Measurements from ENCODE around the gene PTPRN2. TPM values are rescaled to one million over a fixed set of nuclear protein-coding genes. Genes with fewer than 3 reads are reported as not detected.
"Not testable (repeated sequence)": the region's sequence is repeated elsewhere in the genome, so short reads cannot be mapped to it uniquely, and the experiment has no call there.

Gene PTPRN2
- total RNA-seq, 2 donors from 2014 or later: 26.1 to 55.5 TPM

- Histone ChIP-seq H3K9me3 (no peaks in the 10 kb centered on the region), H3K4me1 (replicated peaks) (no peaks in the 10 kb centered on the region), H3K36me3 (no peaks in the 10 kb centered on the region), H3K4me3 (no peak overlapping the region), H3K27ac (no peak overlapping the region), H3K27me3 (replicated peaks; ENCODE audit: insufficient read depth) (no peaks in the 10 kb centered on the region)
- TF ChIP-seq POLR2A (IDR thresholded peaks at IDR 0.05) (no peak), POLR2AphosphoS5 (IDR thresholded peaks at IDR 0.05) (no peak), CTCF (IDR thresholded peaks at IDR 0.05) (no peak)
- DNase-seq (ENCODE audit: low spot score): no peak
- 59% methylated on average over 5 of the region's 11 CpGs for WGBS
- intact Hi-C loops (cut with DNase I): loop anchor here (5.0 kb wide), 1 partner anchor 974 kb away; no protein-coding TSS in a partner anchor
Measured at GRCh38 chr7:158406801-158407200, 180.8 kb downstream of the PTPRN2 start.

GRCh38 chr7:158406364-158406763 lies 181.3 kb downstream of the PTPRN2 start:
- Histone ChIP-seq H3K9me3 (no peaks in the 10 kb centered on the region), H3K4me3 (no peak overlapping the region), H3K27me3 (replicated peaks; ENCODE audit: insufficient read depth) (no peaks in the 10 kb centered on the region), H3K36me3 (no peaks in the 10 kb centered on the region), H3K27ac (no peak overlapping the region), H3K4me1 (replicated peaks) (no peaks in the 10 kb centered on the region)
- intact Hi-C loops (cut with DNase I): loop anchor here (5.0 kb wide), 1 partner anchor 974 kb away; no protein-coding TSS in a partner anchor
- WGBS: 94% methylated on average over 5 of the region's 10 CpGs
- TF ChIP-seq POLR2AphosphoS5 (IDR thresholded peaks at IDR 0.05): no peak
- TF ChIP-seq POLR2A (IDR thresholded peaks at IDR 0.05): no peak
- TF ChIP-seq CTCF (IDR thresholded peaks at IDR 0.05): no peak
- DNase-seq (ENCODE audit: low spot score): no peak

- H3K9me3 ChIP-seq; H3K36me3 ChIP-seq; H3K27me3 ChIP-seq (replicated peaks; ENCODE audit: insufficient read depth); H3K4me3 ChIP-seq; H3K4me1 ChIP-seq (replicated peaks); H3K27ac ChIP-seq; DNase-seq (ENCODE audit: low spot score): not testable (repeated sequence)
- intact Hi-C loops (cut with DNase I): loop anchor here (5.0 kb wide), 1 partner anchor 973 kb away; no protein-coding TSS in a partner anchor
- 93% methylated on average over 21 of the region's 30 CpGs for WGBS
Measured at GRCh38 chr7:158405771-158406170, 181.9 kb downstream of the PTPRN2 start.

GRCh38 chr7:158405324-158405723 lies 182.3 kb downstream of the PTPRN2 start:
- H3K27me3 ChIP-seq (replicated peaks; ENCODE audit: insufficient read depth): no peaks in the 10 kb centered on the region
- TF ChIP-seq POLR2AphosphoS5 (IDR thresholded peaks at IDR 0.05) (no peak), POLR2A (IDR thresholded peaks at IDR 0.05) (no peak), CTCF (IDR thresholded peaks at IDR 0.05) (no peak)

GRCh38 chr7:158404031-158404761 lies 183.4 kb downstream of the PTPRN2 start:
- intact Hi-C loops (cut with DNase I): no loop called here
- TF ChIP-seq POLR2A (IDR thresholded peaks at IDR 0.05): no peak
- H3K27ac ChIP-seq: no peak overlapping the region
- H3K4me1 ChIP-seq (replicated peaks): no peaks in the 10 kb centered on the region
- DNase-seq (ENCODE audit: low spot score): no peak
- H3K9me3 ChIP-seq: no peaks in the 10 kb centered on the region
- H3K4me3 ChIP-seq: no peak overlapping the region
- WGBS: 65% methylated on average over 23 of the region's 23 CpGs
- H3K36me3 ChIP-seq: no peaks in the 10 kb centered on the region
- H3K27me3 ChIP-seq (replicated peaks; ENCODE audit: insufficient read depth): no peaks in the 10 kb centered on the region

More at GRCh38 chr7:158405324-158405723, 182.3 kb downstream of the PTPRN2 start:
- intact Hi-C loops (cut with DNase I): loop anchor here (5.0 kb wide), 1 partner anchor 973 kb away; no protein-coding TSS in a partner anchor
- Histone ChIP-seq H3K4me1 (replicated peaks) (no peaks in the 10 kb centered on the region), H3K9me3 (no peaks in the 10 kb centered on the region), H3K36me3 (no peaks in the 10 kb centered on the region), H3K4me3 (no peak overlapping the region), H3K27ac (no peak overlapping the region)
- no peak for DNase-seq (ENCODE audit: low spot score)
- WGBS: 80% methylated on average over 8 of the region's 8 CpGs
